DMS114 treated with DMSO at 0.1 percent for 48 hours (cell line): ENCODE data around the gene BCAS1.

Experiments
- DNase-seq: peaks from one replicate; lab custom pipeline; 2025; ENCODE audit not compliant: unreplicated experiment; lab: John Stamatoyannopoulos, UW

The BCAS1 gene

DNA sequence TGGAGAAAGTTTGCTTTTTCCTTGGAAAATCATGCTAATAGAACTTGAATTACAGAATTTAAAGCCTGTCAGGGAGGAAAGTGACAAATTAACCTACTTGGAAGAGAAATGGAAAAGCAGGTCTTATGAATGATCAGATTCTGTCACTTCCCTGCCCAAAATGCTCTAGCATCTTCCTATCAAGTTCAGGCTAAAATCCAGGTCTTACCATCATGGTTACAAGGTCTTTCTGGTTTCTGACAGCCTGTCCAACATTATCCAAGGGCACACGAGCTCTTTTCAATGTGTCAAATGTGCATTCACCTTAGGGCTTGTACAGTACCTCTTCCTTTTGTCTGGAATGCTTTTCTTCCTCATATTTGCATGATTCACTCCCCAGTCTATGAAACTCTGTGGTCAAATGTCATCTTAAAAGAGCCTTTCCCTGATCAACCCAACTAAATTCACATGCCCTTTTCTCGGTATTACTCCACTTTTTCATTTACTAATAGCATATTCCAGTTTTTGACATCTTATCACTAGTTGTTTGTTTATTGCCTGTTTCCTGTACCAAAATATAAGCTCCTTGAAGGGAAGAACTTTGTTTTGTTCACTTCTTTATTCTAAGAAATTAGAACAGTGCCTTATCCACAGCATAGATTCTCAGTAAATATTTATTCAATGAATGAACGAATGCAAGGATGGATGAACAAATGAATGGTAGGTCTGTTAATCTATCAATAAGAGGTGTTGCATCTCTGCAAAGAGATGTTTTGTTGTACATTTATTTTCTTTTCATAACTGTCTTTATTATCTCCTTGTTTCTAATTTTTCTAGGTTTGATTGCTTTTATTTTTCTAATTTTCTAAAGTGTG, 139.5 kb downstream of the BCAS1 start:
- no peak for DNase-seq

GRCh38 chr20:53929974-53930650, 140.3 kb downstream of the BCAS1 start:
- DNase-seq: no peak

DNA sequence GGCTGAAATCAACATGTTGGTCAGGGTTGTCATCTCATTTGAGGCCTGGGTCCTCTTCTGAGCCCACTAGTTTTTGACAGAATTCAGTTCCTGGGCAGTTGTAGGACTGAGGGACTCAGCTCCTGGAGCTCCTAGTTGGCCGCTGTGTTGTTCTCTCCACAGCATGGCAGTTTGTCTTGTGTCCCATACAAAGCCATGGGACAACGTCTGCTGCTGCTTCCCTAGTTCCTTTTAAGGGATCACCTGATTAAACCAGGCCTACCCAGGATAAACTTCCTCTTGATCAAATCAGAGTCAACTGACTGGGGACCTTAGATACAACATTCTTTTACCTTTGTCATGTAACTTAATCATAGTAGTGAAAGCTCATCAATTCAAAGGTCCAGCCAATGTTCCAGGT, 141.0 kb downstream of the BCAS1 start:
- DNase-seq: no peak

- no peak for DNase-seq
These were observed 142.4 kb downstream of the BCAS1 start for GRCh38 chr20:53927990-53928389.

GRCh38 chr20:53926428-53927028, 143.9 kb downstream of the BCAS1 start:
- no peak for DNase-seq

DNA sequence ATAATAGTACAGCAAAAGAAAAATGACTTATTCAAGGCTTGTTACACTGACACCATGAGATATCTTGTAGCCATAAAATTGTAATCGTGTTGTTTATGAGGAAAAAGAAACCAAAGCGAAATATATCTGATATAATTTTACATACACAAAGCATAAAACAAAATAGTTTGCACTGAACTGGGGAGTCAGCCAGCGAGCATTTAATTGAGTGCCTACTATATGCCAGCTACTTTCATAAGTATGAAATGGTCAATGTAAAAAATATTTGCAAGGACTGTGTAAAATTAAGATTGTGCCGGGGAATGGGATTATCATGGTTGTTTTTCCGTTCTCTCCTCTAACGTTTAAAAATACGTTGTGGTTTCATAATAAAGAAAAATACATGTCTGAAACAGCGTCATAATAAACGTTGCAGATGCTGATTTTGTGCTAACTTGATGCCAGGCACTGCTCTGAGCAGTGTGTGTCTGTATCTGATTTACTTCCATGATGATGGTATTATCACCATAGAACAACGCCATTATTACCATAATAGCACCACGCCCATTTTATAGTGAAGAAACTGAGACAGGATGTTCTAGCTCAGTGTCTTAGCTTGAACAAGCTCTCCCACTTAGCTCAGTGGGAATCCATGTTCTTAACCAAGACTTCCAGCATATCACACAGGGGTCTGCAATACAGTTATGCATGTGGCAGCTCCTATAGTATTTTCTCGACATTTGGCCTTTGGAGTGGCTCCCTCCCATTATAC, 144.6 kb downstream of the BCAS1 start:
- DNase-seq: no peak

DNA sequence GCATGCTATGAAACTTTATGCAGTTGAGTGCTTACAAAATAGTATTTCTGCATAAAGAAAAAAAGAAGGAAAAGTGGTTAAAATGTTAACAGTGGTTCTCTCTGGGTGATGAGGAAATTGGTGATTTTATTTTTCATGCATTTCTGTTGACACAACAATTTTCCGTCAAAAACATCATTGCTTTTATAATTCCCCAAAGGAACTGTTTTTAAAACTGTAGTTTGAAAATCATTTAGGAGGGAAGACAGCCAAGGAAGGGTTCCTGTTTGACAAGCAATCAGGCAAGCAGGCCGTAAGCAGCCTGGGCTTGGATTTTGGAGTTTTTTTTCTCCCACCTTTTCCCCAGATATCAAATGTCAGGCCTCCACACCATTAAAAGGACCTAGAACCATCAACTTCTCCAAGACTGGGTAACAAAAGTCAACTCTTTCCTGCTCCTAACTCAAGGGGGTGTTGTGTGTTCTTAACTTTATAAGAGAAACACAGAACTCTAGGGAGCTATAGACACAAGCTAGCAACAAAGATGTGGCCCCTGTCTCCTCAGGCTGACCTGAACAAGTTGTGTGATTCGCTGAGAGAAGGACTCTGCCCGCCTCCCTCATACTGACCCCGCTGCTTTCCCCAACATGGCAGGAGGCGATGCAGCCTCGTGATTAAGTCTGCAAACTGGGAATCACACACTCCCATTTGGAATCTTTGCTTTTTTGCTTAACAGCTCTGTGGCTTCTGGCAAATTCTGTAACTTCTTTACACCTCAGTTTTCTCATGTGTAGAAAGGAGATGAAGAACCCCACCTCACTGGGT, 146.6 kb downstream of the BCAS1 start:
- DNase-seq: no peak

DNA sequence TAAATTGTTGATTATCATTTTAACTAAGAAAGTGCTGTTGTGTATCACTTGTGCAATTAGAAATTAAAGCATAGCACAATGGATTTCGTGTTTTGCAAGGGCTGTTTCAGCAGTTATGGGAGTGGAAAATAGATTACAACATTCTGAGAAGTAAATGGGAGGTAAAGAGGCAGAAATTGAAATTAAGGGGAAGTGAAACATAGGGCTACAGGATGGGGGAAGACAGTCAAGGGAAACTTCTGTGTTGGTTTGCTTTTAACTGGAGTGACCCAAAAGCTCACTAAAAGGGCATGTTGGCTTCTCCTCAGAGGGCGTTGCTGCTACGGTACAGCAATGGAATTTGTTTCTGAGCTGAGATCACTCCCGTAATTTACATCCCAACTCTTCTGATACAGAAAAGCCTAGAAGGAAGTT, 147.5 kb downstream of the BCAS1 start:
- no peak for DNase-seq

GRCh38 chr20:53921443-53921973, 148.9 kb downstream of the BCAS1 start:
- DNase-seq: no peak

DNA sequence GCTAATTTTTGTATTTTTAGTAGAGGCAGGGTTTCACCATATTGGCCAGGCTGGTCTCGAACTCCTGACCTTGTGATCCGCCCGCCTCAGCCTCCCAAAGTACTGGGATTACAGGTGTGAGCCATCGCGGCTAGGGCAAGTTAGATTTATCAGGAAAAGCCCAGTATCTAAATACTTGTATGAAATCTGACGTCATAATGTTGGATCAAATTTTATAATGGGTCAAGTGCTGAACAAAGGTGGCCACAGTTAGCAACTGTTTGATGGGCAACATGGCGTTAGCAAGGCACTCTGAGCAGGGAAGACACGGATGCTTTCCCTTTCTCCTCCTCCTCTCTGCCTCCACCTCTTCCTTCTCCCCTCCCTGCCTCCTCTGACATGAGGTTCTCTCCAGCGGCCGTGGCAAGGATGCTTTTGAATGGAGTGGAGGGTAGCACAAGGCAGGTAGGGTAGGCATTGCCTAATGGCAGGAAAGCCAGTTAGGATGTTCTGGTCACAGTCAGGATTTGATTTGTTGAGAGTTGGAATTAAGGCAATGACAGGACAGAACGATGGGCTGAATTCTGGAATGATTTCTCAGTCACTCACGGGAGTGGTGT, 149.6 kb downstream of the BCAS1 start:
- no peak for DNase-seq

GRCh38 chr20:53919886-53920285, 150.5 kb downstream of the BCAS1 start:
- no peak for DNase-seq

GRCh38 chr20:53918949-53919361, 151.4 kb downstream of the BCAS1 start:
- no peak for DNase-seq

- no peak for DNase-seq
These were observed 152.4 kb downstream of the BCAS1 start for GRCh38 chr20:53918020-53918311.

DNA sequence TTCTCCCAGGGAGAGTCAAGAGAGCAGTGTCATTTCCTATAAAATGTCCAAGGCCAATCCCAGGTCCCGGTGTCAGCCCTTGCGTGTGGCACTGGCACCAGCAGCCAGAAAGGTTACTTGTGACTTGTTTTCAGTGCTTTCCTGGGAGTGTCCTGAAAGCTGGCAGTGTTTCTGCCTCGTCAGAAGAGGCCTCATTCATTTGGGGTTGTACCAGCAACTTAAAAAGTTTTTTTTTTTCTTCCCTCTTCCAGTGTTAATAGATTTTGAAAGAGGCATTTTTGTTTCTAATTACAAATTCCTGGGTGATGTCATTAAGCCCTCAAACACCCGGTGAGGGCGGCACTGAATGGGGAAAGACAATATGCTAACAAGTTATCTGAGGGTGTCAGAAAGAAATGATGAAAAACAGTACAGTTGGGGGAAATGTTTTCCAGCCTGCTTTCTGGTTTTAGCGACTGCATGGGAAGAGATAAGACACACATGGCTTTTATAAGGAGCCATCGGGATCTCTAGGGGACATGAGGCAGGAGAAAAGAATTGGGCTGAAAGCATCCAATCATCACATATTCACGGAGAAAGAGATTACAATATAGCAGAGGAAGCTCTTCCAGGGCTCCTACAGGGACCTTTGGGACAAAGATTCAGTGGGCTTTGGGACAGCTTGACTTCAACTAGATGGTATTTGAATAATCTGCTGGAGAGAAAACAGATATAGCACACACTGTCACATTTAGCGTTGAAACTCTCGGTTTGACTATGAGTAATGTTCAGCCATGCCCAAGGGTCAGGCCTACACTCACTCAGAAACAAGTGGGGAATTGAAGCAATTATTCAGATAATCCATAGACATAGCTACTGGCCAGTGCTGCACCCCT, 153.0 kb downstream of the BCAS1 start:
- DNase-seq: no peak

DNA sequence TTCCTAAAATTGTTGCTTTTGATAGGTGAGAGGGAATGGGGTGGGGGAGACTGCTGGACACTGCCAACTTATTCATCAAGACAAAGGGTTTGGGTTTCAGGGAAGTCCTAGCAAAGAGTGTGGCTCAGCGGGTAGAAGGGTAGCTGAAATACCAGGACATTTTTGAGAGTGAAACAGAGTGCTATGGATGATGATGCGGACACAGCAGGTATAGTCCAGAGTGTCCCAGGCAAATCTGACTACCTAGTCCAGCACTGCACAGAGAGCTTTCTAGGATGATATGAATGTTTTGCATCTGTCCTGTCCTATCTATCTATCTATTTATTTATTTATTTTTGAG, 154.3 kb downstream of the BCAS1 start:
- no peak for DNase-seq

DNA sequence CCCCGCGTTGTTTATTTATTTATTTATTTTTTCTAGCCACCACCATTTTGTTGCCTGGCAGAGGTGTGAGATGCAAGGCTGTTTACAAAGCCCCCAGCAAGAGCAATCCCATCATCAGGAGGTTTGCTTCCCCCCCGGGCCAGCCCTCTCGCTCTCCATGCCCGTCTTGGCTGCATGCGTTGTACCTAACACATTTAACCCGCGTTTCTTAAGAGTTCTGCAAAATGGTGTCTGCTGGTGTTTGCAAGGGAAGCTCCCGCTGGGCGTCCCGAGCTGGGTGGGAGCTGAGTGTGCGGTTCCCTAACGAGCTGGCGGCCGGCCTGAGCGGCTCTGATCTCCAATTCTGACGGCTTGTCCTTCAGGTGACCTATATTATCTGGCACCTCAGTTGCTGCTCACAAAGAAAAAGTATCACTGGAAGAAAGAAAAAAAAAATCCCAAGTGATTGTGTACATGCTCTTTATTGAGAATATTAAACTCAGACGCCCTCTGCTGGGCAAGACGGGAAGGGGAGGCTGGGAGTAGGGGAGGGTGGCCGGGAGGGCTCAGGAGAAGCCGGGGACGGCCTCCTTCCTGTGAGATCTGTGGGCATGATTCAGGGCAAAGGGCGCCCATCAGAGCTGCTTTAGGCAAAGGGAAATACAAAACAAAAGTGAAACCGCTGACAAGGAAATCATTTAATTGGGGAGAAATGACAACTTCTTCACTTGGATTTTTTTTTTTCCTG, 154.8 kb downstream of the BCAS1 start:
- DNase-seq: peak; percentile 90

DNA sequence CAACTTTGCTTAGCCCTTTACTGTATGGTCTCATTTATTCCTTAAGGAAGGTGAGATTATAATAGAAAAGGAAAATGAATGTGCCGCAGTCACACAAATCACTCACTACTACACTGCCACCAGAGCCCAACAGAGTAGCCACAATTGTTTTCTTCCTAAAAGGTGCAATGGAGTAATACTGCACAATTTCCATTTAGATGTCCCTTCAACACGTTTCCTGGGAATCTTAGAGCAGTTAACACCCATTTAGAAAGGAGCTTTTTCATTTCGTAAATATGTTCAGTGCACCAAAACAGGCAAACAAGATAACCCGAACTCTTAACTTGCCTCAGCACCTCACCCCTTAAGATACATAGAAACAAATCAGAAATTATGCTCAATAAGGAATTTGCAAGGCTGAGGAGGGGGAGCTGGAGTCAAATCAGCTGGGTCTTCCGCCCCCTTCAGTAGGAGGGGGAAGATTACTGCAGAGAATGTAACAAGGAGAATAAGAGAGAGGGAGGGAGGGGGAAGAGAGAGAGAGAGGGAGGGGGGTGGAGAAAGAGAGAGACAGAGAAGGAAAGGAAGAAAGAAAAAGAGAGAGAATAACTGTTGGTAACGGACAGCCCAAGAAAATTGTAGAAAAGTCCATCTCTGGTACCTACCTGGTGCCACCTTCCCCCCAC, 155.5 kb downstream of the BCAS1 start:
- DNase-seq: peak; percentile 76
